ENCODE measurements around the gene LTN1. TPM values are rescaled to one million over a fixed set of nuclear protein-coding genes. Genes with fewer than 3 reads are reported as not detected.

The LTN1 gene
- polyA plus RNA-seq, 3 donors = 6.0 to 14.0 (median 11.7) TPM

DNA sequence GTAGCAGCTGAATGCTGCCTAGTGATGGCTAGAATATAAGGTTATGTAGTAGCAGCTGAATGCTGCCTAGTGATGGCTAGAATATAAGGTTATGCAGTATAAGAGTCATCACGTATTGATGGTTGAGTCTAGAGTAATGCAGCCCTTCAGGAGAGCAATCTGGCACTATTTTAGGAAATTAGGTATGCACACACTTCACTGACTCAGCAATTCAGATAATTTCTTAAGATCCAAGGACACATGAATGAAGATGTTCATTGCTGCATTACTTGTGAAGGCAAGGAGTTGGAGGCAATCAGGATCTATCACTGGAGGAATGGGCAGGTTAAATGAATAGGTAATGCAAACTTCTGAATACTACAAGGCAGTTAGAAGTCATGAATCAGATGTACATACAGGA lies 13.6 kb downstream of the LTN1 start:
- no peak overlapping the region for H3K27ac ChIP-seq (ENCODE audit: low read depth in 1 of 2, low read length in 2 of 2)
- H3K4me3 ChIP-seq (replicated peaks in 1 of 3; ENCODE audit: low read depth in 2 of 3, low read length in 3 of 3) = no peak overlapping the region
- H3K9ac ChIP-seq (ENCODE audit: insufficient read depth, low read length, poor library complexity, severe bottlenecking) = no peak overlapping the region
- Mint-ChIP-seq H3K9me3 (no peaks in the 10 kb centered on the region), H3K4me3 (no peak overlapping the region), H3K27me3 (ENCODE audit: low read depth in 3 of 3) (no peaks in the 10 kb centered on the region), H3K27ac (no peak overlapping the region), H3K36me3 (peaks cover 70 to 92% of the 10 kb centered on the region in 2 donors), H3K4me1 (no peaks in the 10 kb centered on the region)
- no peak overlapping the region for H3K4me2 ChIP-seq (replicated peaks; ENCODE audit: extremely low read depth, low read length, poor library complexity, severe bottlenecking)
- no peak for DNase-seq
- WGBS (ENCODE audit: insufficient coverage) = 80% methylated on average over 1 of the region's 1 CpG
- no peaks in the 10 kb centered on the region for H3K4me1 ChIP-seq (ENCODE audit: control insufficient read depth in 1 of 2, insufficient read depth in 2 of 2, low read length in 2 of 2)
- H3K27me3 ChIP-seq (ENCODE audit: control insufficient read depth in 2 of 2, insufficient read depth in 2 of 2, low read length in 2 of 2) = no peaks in the 10 kb centered on the region
- no peak overlapping the region for H2AFZ ChIP-seq (ENCODE audit: insufficient read depth, low read depth, low read length, poor library complexity, severe bottlenecking)
- intact Hi-C loops (cut with micrococcal nuclease) = no loop called here
- TF ChIP-seq, protein P1, sequence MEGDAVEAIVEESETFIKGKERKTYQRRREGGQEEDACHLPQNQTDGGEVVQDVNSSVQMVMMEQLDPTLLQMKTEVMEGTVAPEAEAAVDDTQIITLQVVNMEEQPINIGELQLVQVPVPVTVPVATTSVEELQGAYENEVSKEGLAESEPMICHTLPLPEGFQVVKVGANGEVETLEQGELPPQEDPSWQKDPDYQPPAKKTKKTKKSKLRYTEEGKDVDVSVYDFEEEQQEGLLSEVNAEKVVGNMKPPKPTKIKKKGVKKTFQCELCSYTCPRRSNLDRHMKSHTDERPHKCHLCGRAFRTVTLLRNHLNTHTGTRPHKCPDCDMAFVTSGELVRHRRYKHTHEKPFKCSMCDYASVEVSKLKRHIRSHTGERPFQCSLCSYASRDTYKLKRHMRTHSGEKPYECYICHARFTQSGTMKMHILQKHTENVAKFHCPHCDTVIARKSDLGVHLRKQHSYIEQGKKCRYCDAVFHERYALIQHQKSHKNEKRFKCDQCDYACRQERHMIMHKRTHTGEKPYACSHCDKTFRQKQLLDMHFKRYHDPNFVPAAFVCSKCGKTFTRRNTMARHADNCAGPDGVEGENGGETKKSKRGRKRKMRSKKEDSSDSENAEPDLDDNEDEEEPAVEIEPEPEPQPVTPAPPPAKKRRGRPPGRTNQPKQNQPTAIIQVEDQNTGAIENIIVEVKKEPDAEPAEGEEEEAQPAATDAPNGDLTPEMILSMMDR (IDR thresholded peaks at IDR 0.05) = no peak
- H3K36me3 ChIP-seq (replicated peaks in 1 of 2; ENCODE audit: control insufficient read depth in 1 of 2, insufficient read depth in 2 of 2, low read length in 2 of 2) = peaks cover 90 to 100% of the 10 kb centered on the region in 2 donors
- peaks cover 3% of the 10 kb centered on the region for H3K79me2 ChIP-seq (ENCODE audit: insufficient read depth, low read length)
- peaks cover 7% of the 10 kb centered on the region for H4K20me1 ChIP-seq (ENCODE audit: insufficient read depth, low read length)
- no peaks in the 10 kb centered on the region for H3K9me3 ChIP-seq (replicated peaks in 1 of 2; ENCODE audit: control insufficient read depth in 1 of 2, insufficient read depth in 1 of 2, low read length in 2 of 2)

DNA sequence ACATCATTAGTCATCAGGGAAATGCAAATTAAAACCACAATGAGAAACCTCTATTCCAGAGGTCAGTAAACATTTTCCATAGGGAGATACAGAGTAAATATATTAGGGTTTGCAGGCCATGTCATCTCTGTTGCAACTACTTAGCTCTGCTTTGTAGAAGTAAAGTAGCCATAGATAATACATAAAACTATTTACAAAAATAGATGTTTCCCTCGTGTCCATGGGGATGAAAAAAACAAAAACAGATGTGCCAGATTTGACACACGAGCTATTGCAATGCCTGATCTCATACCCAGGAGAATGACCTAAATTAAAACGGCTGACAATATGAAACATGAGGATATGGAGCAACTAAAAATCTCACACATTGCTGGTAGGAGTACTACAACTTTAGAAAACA lies 17.3 kb downstream of the LTN1 start:
- H3K79me2 ChIP-seq (ENCODE audit: insufficient read depth, low read length) = no peaks in the 10 kb centered on the region
- no peaks in the 10 kb centered on the region for H3K4me1 ChIP-seq (ENCODE audit: control insufficient read depth in 1 of 2, insufficient read depth in 2 of 2, low read length in 2 of 2)
- no peaks in the 10 kb centered on the region for H3K27me3 ChIP-seq (ENCODE audit: control insufficient read depth in 2 of 2, insufficient read depth in 2 of 2, low read length in 2 of 2)
- no peaks in the 10 kb centered on the region for H3K9me3 Mint-ChIP-seq
- H3K36me3 Mint-ChIP-seq = peaks cover 63 to 88% of the 10 kb centered on the region in 2 donors
- intact Hi-C loops (cut with micrococcal nuclease) = no loop called here
- H3K27ac ChIP-seq (ENCODE audit: low read depth in 1 of 2, low read length in 2 of 2) = no peak overlapping the region
- H3K27ac Mint-ChIP-seq = no peak overlapping the region
- no peak overlapping the region for H2AFZ ChIP-seq (ENCODE audit: insufficient read depth, low read depth, low read length, poor library complexity, severe bottlenecking)
- H4K20me1 ChIP-seq (ENCODE audit: insufficient read depth, low read length) = no peaks in the 10 kb centered on the region
- no peak overlapping the region for H3K4me3 ChIP-seq (replicated peaks in 1 of 3; ENCODE audit: low read depth in 2 of 3, low read length in 3 of 3)
- H3K4me3 Mint-ChIP-seq = no peak overlapping the region
- TF ChIP-seq, protein P1 (IDR thresholded peaks at IDR 0.05) = no peak
- no peak for DNase-seq
- H3K4me1 Mint-ChIP-seq = no peaks in the 10 kb centered on the region
- no peaks in the 10 kb centered on the region for H3K9me3 ChIP-seq (replicated peaks in 1 of 2; ENCODE audit: control insufficient read depth in 1 of 2, insufficient read depth in 1 of 2, low read length in 2 of 2)
- no peaks in the 10 kb centered on the region for H3K27me3 Mint-ChIP-seq (ENCODE audit: low read depth in 3 of 3)
- peaks cover 82 to 99% of the 10 kb centered on the region in 2 donors for H3K36me3 ChIP-seq (replicated peaks in 1 of 2; ENCODE audit: control insufficient read depth in 1 of 2, insufficient read depth in 2 of 2, low read length in 2 of 2)
- 100% methylated on average over 2 of the region's 3 CpGs for WGBS (ENCODE audit: insufficient coverage)
- H3K9ac ChIP-seq (ENCODE audit: insufficient read depth, low read length, poor library complexity, severe bottlenecking) = no peak overlapping the region
- no peak overlapping the region for H3K4me2 ChIP-seq (replicated peaks; ENCODE audit: extremely low read depth, low read length, poor library complexity, severe bottlenecking)
